Activated naive CD8-positive, alpha-beta T cell treated with anti-CD3 and anti-CD28 coated beads for 36 hours (primary cell): ENCODE measurements around the gene FRS2. TPM values are rescaled to one million over a fixed set of nuclear protein-coding genes. Genes with fewer than 3 reads are reported as not detected.
"Not testable (repeated sequence)": the region's sequence is repeated elsewhere in the genome, so short reads cannot be mapped to it uniquely, and the experiment has no call there.

Experiments used
- DNase-seq: peaks from one replicate; pipeline ENCODE4 v3.0.0; 2021
- H3K27ac Mint-ChIP-seq: one replicate; pipeline ENCODE4 v1.8.0; 2022; ENCODE audit warnings: mild to moderate bottlenecking, moderate library complexity, mixed read lengths
- H3K27me3 Mint-ChIP-seq: one replicate; pipeline ENCODE4 v1.8.0; 2022; ENCODE audit warnings: mild to moderate bottlenecking, mixed read lengths
- H3K36me3 Mint-ChIP-seq: one replicate; pipeline ENCODE4 v1.8.0; 2021; ENCODE audit warnings: mild to moderate bottlenecking, mixed read lengths
- H3K4me1 Mint-ChIP-seq: one replicate; pipeline ENCODE4 v1.8.0; 2021; ENCODE audit warnings: mixed read lengths
- H3K4me3 Mint-ChIP-seq: one replicate; pipeline ENCODE4 v1.8.0; 2022; ENCODE audit warnings: mild to moderate bottlenecking, moderate library complexity, mixed read lengths
- H3K9me3 Mint-ChIP-seq: one replicate; pipeline ENCODE4 v1.8.0; 2022; ENCODE audit warnings: mixed read lengths
- total RNA-seq, 2 experiments: library from RNA; stranded (reverse); gene quantifications; one replicate each; pipeline ENCODE4 v1.2.3, GENCODE V29; 2021

Gene FRS2
- total RNA-seq, 2 experiments from 2014 or later, result 10.0 to 10.9 TPM

- Mint-ChIP-seq H3K9me3 (no peaks in the 10 kb centered on the region), H3K27me3 (no peaks in the 10 kb centered on the region), H3K4me3 (no peak overlapping the region), H3K4me1 (peaks cover 34% of the 10 kb centered on the region), H3K27ac (no peak overlapping the region), H3K36me3 (peaks cover 51% of the 10 kb centered on the region)
- DNase-seq, result no peak
Measured at GRCh38 chr12:69588527-69588926, 118.3 kb downstream of the FRS2 start.

- Mint-ChIP-seq H3K4me1 (peaks cover 37% of the 10 kb centered on the region), H3K36me3 (peaks cover 56% of the 10 kb centered on the region), H3K4me3 (no peak overlapping the region), H3K9me3 (no peaks in the 10 kb centered on the region), H3K27ac (peak overlapping the region; percentile 25), H3K27me3 (no peaks in the 10 kb centered on the region)
- DNase-seq, result no peak
Measured at GRCh38 chr12:69589082-69589481, 118.9 kb downstream of the FRS2 start.

GRCh38 chr12:69595689-69596088 lies 125.5 kb downstream of the FRS2 start:
- no peak for DNase-seq
- Mint-ChIP-seq H3K27me3 (no peaks in the 10 kb centered on the region), H3K4me3 (no peak overlapping the region), H3K36me3 (peaks cover 40% of the 10 kb centered on the region), H3K9me3 (no peaks in the 10 kb centered on the region), H3K4me1 (peaks cover 27% of the 10 kb centered on the region), H3K27ac (no peak overlapping the region)

GRCh38 chr12:69598174-69598753 lies 128.1 kb downstream of the FRS2 start:
- H3K36me3 Mint-ChIP-seq, result peaks cover 48% of the 10 kb centered on the region
- no peak overlapping the region for H3K4me3 Mint-ChIP-seq
- H3K27me3 Mint-ChIP-seq, result no peaks in the 10 kb centered on the region
- no peaks in the 10 kb centered on the region for H3K9me3 Mint-ChIP-seq
- H3K4me1 Mint-ChIP-seq, result peaks cover 20% of the 10 kb centered on the region
- DNase-seq, result no peak
- H3K27ac Mint-ChIP-seq, result no peak overlapping the region

- Mint-ChIP-seq H3K27ac (no peak overlapping the region), H3K36me3 (peaks cover 37% of the 10 kb centered on the region), H3K9me3 (no peaks in the 10 kb centered on the region), H3K4me1 (peaks cover 12% of the 10 kb centered on the region), H3K4me3 (no peak overlapping the region), H3K27me3 (no peaks in the 10 kb centered on the region)
- no peak for DNase-seq
Measured at GRCh38 chr12:69600804-69601203, 130.6 kb downstream of the FRS2 start.

GRCh38 chr12:69601962-69602685 lies 131.9 kb downstream of the FRS2 start:
- no peaks in the 10 kb centered on the region for H3K9me3 Mint-ChIP-seq
- H3K4me1 Mint-ChIP-seq, result peaks cover 4% of the 10 kb centered on the region
- peaks cover 32% of the 10 kb centered on the region for H3K36me3 Mint-ChIP-seq
- H3K27me3 Mint-ChIP-seq, result no peaks in the 10 kb centered on the region
- no peak overlapping the region for H3K4me3 Mint-ChIP-seq
- no peak for DNase-seq
- H3K27ac Mint-ChIP-seq, result peak overlapping the region; percentile 26

GRCh38 chr12:69602954-69603353 lies 132.8 kb downstream of the FRS2 start:
- Mint-ChIP-seq H3K27ac (no peak overlapping the region), H3K4me3 (no peak overlapping the region), H3K27me3 (no peaks in the 10 kb centered on the region), H3K36me3 (peaks cover 30% of the 10 kb centered on the region), H3K9me3 (no peaks in the 10 kb centered on the region), H3K4me1 (peaks cover 3% of the 10 kb centered on the region)
- DNase-seq, result no peak

GRCh38 chr12:69603556-69603955 lies 133.4 kb downstream of the FRS2 start:
- not testable (repeated sequence) for H3K27ac Mint-ChIP-seq, H3K27me3 Mint-ChIP-seq, H3K4me3 Mint-ChIP-seq, DNase-seq, H3K9me3 Mint-ChIP-seq, H3K4me1 Mint-ChIP-seq
- peaks cover 27% of the 10 kb centered on the region for H3K36me3 Mint-ChIP-seq

GRCh38 chr12:69604275-69604674 lies 134.1 kb downstream of the FRS2 start:
- DNase-seq, H3K4me3 Mint-ChIP-seq, H3K4me1 Mint-ChIP-seq, H3K27me3 Mint-ChIP-seq, H3K9me3 Mint-ChIP-seq, H3K27ac Mint-ChIP-seq: not testable (repeated sequence)
- H3K36me3 Mint-ChIP-seq, result peaks cover 27% of the 10 kb centered on the region

GRCh38 chr12:69608114-69608513 lies 137.9 kb downstream of the FRS2 start:
- no peaks in the 10 kb centered on the region for H3K27me3 Mint-ChIP-seq
- H3K9me3 Mint-ChIP-seq, result no peaks in the 10 kb centered on the region
- no peak for DNase-seq
- peaks cover 5% of the 10 kb centered on the region for H3K36me3 Mint-ChIP-seq
- H3K4me1 Mint-ChIP-seq, result no peaks in the 10 kb centered on the region
- H3K4me3 Mint-ChIP-seq, result no peak overlapping the region
- no peak overlapping the region for H3K27ac Mint-ChIP-seq

GRCh38 chr12:69610126-69610525 lies 139.9 kb downstream of the FRS2 start:
- no peaks in the 10 kb centered on the region for H3K36me3 Mint-ChIP-seq
- H3K9me3 Mint-ChIP-seq, result no peaks in the 10 kb centered on the region
- no peak for DNase-seq
- H3K27me3 Mint-ChIP-seq, result no peaks in the 10 kb centered on the region
- no peaks in the 10 kb centered on the region for H3K4me1 Mint-ChIP-seq
- H3K4me3 Mint-ChIP-seq, result no peak overlapping the region
- H3K27ac Mint-ChIP-seq, result no peak overlapping the region

GRCh38 chr12:69610729-69611128 lies 140.5 kb downstream of the FRS2 start, which contains the start of gene LRRC10:
LRRC10 (minus strand) TSS chr12:69610907; CDS start chr12:69610838, 69 bp downstream.
- no peak within 1 kb of the TSS for H3K4me3 Mint-ChIP-seq
- H3K4me1 Mint-ChIP-seq, result no peaks in the 10 kb centered on the region
- H3K36me3 Mint-ChIP-seq, result no peaks in the 10 kb centered on the region
- DNase-seq, result no peak
- no peaks in the 10 kb centered on the region for H3K27me3 Mint-ChIP-seq
- H3K9me3 Mint-ChIP-seq, result no peaks in the 10 kb centered on the region
- no peak within 1 kb of the TSS for H3K27ac Mint-ChIP-seq

GRCh38 chr12:69613351-69613750 lies 143.2 kb downstream of the FRS2 start:
- Mint-ChIP-seq H3K27ac (no peak overlapping the region), H3K4me3 (no peak overlapping the region), H3K36me3 (no peaks in the 10 kb centered on the region), H3K4me1 (no peaks in the 10 kb centered on the region), H3K27me3 (peaks cover 7% of the 10 kb centered on the region), H3K9me3 (no peaks in the 10 kb centered on the region)
- DNase-seq, result no peak

- no peak overlapping the region for H3K4me3 Mint-ChIP-seq
- H3K4me1 Mint-ChIP-seq, result no peaks in the 10 kb centered on the region
- H3K27me3 Mint-ChIP-seq, result peaks cover 10% of the 10 kb centered on the region
- H3K27ac Mint-ChIP-seq, result no peak overlapping the region
- H3K36me3 Mint-ChIP-seq, result no peaks in the 10 kb centered on the region
- DNase-seq, result no peak
- no peaks in the 10 kb centered on the region for H3K9me3 Mint-ChIP-seq
Measured at GRCh38 chr12:69616025-69616424, 145.8 kb downstream of the FRS2 start.

GRCh38 chr12:69619050-69619449 lies 148.9 kb downstream of the FRS2 start:
- no peaks in the 10 kb centered on the region for H3K36me3 Mint-ChIP-seq
- H3K4me3 Mint-ChIP-seq, result no peak overlapping the region
- H3K27ac Mint-ChIP-seq, result no peak overlapping the region
- no peaks in the 10 kb centered on the region for H3K9me3 Mint-ChIP-seq
- DNase-seq, result no peak
- peaks cover 10% of the 10 kb centered on the region for H3K27me3 Mint-ChIP-seq
- H3K4me1 Mint-ChIP-seq, result no peaks in the 10 kb centered on the region

- H3K27ac Mint-ChIP-seq, result no peak overlapping the region
- no peaks in the 10 kb centered on the region for H3K9me3 Mint-ChIP-seq
- no peak overlapping the region for H3K4me3 Mint-ChIP-seq
- DNase-seq, result no peak
- H3K36me3 Mint-ChIP-seq, result no peaks in the 10 kb centered on the region
- H3K27me3 Mint-ChIP-seq, result peaks cover 10% of the 10 kb centered on the region
- H3K4me1 Mint-ChIP-seq, result no peaks in the 10 kb centered on the region
Measured at GRCh38 chr12:69620077-69620476, 149.9 kb downstream of the FRS2 start.
